Activated T-cell treated with anti-CD3 and anti-CD28 coated beads, Interleukin-2, amount 50 U/mL, for 48 hours (primary cell): ENCODE measurements around the gene KLK15.

Experiments
- DNase-seq, 2 experiments: peaks; one replicate each; pipeline ENCODE4 v3.0.0-alpha.2; 2020

The KLK15 gene, protein sequence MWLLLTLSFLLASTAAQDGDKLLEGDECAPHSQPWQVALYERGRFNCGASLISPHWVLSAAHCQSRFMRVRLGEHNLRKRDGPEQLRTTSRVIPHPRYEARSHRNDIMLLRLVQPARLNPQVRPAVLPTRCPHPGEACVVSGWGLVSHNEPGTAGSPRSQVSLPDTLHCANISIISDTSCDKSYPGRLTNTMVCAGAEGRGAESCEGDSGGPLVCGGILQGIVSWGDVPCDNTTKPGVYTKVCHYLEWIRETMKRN

DNA sequence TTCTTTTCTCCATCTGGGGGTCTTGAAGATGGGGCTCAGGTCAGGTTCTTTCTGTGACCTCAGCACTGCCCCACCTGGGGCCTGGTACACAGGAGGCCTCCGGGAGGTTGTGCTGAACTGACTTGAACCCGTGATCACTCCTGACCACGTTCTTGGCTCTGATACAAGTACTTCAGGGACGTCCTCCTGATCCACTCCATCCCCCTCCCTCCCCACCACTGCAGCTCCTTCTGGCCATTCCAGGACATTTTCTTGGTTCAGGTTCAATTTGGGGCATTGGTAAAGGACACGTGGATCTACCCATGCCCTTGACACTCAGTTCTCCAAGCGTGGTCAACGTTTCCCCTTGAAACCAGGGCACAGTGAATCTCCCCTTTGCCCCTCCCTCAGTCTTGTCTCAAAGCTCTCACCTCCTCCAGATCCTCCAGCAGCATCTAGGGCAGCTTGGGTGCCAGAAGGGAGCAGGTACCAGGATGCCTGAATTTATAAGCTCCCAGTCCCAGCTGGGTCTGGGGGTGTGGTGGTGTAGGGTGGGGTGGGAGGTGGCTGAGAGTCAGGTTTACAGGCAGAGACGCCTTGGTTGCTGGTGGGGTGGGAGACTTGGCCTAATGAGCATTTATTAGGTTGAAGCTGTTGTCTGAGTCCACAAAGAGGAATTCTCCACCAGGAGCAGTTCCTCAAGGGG is at the start of gene KLK15:
KLK15 (minus strand) TSS at position 458 of the 685 bp plus-strand sequence. CDS start 2,082 bp downstream, outside the sequence.
- DNase-seq, result no peak

DNA sequence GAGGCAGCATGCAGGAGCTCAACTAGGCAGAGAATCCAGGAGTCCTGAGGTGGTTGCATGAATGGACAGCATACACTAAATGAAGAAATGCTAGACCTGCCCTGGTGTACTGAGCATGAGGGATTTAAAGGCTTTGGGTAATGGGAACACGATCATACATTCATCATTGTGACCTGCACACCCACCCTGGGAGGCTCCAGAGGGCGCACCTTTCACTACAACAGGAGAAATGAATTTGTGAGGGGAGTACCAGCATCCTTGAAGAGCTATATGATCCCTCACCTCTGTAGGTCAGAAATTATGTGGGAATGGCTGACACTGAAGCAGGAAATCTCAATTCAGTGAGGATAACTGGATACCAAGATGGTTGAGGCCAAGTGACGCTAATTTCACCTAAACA is 48.8 kb upstream of the KLK15 start:
- no peak for DNase-seq

DNA sequence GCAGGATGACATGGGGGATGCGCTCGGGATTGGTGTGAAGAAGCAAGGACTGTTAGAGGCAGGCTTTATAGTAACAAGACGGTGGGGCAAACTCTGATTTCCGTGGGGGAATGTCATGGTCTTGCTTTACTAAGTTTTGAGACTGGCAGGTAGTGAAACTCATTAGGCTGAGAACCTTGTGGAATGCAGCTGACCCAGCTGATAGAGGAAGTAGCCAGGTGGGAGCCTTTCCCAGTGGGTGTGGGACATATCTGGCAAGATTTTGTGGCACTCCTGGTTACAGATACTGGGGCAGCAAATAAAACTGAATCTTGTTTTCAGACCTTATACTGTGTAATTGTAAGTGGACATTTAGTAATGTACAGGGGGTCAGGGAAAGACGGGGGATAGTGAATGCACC is 46.9 kb upstream of the KLK15 start:
- DNase-seq, result no peak

DNA sequence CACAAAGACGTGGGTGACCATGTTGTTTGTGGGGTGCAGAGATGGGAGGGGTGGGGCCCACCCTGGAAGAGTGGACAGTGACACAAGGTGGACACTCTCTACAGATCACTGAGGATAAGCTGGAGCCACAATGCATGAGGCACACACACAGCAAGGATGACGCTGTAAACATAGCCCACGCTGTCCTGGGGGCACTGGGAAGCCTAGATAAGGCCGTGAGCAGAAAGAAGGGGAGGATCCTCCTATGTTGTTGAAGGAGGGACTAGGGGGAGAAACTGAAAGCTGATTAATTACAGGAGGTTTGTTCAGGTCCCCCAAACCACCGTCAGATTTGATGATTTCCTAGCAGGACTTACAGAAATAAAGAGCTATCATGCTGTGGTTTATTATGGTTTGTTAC is 45.5 kb upstream of the KLK15 start:
- DNase-seq, result no peak

DNA sequence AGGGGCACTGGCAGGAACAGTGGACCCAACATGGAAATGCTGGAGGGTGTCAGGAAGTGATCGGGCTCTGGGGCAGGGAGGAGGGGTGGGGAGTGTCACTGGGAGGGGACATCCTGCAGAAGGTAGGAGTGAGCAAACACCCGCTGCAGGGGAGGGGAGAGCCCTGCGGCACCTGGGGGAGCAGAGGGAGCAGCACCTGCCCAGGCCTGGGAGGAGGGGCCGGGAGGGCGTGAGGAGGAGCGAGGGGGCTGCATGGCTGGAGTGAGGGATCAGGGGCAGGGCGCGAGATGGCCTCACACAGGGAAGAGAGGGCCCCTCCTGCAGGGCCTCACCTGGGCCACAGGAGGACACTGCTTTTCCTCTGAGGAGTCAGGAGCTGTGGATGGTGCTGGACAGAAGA is 44.0 kb upstream of the KLK15 start:
- no peak for DNase-seq

DNA sequence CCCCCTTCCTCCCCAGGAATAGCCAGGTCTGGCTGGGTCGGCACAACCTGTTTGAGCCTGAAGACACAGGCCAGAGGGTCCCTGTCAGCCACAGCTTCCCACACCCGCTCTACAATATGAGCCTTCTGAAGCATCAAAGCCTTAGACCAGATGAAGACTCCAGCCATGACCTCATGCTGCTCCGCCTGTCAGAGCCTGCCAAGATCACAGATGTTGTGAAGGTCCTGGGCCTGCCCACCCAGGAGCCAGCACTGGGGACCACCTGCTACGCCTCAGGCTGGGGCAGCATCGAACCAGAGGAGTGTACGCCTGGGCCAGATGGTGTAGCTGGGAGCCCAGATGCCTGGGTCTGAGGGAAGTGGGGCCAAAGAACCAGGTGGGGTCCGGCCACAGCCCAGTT is 43.1 kb upstream of the KLK15 start:
- DNase-seq, result no peak

DNA sequence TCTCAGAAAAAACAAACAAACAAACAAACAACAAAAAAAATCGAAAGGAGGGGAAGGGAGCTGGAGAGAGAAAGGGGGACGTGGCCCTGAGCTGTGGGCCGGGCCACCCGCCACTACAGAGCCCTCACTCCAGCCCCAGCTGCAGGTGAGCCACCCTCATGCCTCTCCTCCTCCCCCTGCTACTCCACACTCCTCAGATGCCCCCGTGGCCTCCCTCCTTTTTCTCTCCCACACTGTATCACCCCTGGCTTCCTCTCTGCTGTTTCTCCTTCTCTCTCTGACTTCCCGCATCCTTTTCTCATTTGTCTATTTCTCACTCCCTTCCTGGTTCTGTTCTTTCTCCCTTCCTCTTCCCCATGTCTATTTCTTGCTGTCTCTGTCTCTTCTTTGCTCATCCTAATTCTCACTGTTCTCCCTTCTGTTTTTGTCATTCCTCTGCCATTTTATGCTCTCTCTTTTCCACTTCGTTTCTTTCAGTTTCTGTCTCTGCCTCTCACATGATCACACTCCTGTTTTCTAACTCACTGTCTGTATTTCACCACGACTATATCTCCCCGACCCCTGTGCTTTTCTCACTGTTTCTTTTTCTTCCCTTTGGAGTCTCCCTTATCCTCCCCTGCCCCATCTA is 42.5 kb upstream of the KLK15 start:
- no peak for DNase-seq

DNA sequence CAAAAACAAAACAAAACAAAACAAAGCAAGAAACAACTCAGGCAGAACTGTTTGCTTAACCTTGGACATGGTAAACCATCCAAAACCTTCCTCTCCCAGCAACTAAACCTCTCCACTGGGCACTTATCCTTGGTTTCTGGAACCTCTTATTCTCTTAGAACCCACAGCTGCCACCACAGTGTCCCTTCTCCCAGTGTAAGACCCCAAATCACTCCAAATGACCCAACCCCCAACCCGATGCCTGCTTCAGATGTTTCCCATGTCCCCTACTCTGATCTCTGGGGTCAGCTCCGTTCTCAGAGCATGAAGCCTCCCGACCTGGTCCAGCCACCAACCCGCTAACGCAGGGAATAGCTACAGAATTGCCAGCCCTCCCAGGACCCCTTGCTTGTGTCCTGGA is 40.8 kb upstream of the KLK15 start:
- DNase-seq, result no peak

DNA sequence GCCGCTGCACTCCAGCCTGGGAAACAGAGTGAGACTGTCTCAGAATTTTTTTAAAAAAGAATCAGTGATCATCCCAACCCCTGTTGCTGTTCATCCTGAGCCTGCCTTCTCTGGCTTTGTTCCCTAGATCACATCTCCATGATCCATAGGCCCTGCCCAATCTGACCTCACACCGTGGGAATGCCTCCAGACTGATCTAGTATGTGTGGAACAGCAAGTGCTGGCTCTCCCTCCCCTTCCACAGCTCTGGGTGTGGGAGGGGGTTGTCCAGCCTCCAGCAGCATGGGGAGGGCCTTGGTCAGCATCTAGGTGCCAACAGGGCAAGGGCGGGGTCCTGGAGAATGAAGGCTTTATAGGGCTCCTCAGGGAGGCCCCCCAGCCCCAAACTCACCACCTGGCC is 39.7 kb upstream of the KLK15 start, which contains the start of gene KLK2:
KLK2 (plus strand) TSS at position 384 of the 400 bp plus-strand sequence. CDS start 35 bp downstream, outside the sequence.
- no peak for DNase-seq

DNA sequence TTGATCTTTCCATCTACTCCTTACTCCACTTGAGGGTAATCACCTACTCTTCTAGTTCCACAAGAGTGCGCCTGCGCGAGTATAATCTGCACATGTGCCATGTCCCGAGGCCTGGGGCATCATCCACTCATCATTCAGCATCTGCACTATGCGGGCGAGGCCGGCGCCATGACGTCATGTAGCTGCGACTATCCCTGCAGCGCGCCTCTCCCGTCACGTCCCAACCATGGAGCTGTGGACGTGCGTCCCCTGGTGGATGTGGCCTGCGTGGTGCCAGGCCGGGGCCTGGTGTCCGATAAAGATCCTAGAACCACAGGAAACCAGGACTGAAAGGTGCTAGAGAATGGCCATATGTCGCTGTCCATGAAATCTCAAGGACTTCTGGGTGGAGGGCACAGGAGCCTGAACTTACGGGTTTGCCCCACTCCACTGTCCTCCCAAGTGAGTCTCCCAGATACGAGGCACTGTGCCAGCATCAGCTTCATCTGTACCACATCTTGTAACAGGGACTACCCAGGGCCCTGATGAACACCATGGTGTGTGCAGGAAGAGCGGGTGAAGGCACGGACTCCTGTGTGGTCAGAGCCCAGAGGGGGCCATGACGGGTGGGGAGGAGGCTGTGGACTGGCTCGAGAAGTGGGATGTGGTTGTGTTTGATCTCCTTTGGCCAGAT is 37.2 kb upstream of the KLK15 start:
- peak; percentile 49 to 60 for DNase-seq

DNA sequence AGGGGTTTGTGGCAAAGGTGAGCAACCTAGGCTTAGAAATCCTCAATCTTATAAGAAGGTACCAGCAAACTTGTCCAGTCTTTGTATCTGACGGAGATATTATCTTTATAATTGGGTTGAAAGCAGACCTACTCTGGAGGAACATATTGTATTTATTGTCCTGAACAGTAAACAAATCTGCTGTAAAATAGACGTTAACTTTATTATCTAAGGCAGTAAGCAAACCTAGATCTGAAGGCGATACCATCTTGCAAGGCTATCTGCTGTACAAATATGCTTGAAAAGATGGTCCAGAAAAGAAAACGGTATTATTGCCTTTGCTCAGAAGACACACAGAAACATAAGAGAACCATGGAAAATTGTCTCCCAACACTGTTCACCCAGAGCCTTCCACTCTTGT is 36.1 kb upstream of the KLK15 start:
- DNase-seq, result no peak

DNA sequence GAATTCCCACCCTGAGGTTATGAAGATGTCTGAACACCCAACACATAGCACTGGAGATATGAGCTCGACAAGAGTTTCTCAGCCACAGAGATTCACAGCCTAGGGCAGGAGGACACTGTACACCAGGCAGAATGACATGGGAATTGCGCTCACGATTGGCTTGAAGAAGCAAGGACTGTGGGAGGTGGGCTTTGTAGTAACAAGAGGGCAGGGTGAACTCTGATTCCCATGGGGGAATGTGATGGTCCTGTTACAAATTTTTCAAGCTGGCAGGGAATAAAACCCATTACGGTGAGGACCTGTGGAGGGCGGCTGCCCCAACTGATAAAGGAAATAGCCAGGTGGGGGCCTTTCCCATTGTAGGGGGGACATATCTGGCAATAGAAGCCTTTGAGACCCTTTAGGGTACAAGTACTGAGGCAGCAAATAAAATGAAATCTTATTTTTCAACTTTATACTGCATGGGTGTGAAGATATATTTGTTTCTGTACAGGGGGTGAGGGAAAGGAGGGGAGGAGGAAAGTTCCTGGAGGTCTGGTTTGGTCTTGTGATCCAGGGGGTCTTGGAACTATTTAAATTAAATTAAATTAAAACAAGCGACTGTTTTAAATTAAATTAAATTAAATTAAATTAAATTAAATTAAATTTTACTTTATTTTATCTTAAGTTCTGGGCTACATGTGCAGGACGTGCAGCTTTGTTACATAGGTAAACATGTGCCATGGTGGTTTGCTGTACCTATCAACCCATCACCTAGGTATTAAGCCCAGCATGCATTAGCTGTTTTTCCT is 28.3 kb upstream of the KLK15 start:
- DNase-seq, result no peak

DNA sequence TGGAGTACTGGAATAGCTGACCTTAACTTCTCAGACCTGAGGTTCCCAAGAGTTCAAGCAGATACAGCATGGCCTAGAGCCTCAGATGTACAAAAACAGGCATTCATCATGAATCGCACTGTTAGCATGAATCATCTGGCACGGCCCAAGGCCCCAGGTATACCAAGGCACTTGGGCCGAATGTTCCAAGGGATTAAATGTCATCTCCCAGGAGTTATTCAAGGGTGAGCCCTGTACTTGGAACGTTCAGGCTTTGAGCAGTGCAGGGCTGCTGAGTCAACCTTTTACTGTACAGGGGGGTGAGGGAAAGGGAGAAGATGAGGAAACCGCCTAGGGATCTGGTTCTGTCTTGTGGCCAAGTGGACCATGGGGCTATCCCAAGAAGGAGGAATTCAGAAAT is 27.6 kb upstream of the KLK15 start:
- DNase-seq, result no peak

DNA sequence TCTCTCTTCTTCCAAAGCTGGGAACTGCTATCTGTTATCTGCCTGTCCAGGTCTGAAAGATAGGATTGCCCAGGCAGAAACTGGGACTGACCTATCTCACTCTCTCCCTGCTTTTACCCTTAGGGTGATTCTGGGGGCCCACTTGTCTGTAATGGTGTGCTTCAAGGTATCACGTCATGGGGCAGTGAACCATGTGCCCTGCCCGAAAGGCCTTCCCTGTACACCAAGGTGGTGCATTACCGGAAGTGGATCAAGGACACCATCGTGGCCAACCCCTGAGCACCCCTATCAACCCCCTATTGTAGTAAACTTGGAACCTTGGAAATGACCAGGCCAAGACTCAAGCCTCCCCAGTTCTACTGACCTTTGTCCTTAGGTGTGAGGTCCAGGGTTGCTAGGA is 26.5 kb upstream of the KLK15 start:
- no peak for DNase-seq

DNA sequence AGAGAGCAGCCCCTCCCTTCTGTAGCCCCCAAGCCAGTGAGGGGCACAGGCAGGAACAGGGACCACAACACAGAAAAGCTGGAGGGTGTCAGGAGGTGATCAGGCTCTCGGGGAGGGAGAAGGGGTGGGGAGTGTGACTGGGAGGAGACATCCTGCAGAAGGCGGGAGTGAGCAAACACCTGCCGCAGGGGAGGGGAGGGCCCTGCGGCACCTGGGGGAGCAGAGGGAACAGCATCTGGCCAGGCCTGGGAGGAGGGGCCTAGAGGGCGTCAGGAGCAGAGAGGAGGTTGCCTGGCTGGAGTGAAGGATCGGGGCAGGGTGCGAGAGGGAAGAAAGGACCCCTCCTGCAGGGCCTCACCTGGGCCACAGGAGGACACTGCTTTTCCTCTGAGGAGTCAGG is 25.5 kb upstream of the KLK15 start:
- DNase-seq, result no peak

DNA sequence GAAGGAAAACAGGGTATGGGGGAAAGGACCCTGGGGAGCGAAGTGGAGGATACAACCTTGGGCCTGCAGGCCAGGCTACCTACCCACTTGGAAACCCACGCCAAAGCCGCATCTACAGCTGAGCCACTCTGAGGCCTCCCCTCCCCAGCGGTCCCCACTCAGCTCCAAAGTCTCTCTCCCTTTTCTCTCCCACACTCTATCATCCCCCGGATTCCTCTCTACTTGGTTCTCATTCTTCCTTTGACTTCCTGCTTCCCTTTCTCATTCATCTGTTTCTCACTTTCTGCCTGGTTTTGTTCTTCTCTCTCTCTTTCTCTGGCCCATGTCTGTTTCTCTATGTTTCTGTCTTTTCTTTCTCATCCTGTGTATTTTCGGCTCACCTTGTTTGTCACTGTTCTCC is 24.0 kb upstream of the KLK15 start:
- DNase-seq, result no peak

DNA sequence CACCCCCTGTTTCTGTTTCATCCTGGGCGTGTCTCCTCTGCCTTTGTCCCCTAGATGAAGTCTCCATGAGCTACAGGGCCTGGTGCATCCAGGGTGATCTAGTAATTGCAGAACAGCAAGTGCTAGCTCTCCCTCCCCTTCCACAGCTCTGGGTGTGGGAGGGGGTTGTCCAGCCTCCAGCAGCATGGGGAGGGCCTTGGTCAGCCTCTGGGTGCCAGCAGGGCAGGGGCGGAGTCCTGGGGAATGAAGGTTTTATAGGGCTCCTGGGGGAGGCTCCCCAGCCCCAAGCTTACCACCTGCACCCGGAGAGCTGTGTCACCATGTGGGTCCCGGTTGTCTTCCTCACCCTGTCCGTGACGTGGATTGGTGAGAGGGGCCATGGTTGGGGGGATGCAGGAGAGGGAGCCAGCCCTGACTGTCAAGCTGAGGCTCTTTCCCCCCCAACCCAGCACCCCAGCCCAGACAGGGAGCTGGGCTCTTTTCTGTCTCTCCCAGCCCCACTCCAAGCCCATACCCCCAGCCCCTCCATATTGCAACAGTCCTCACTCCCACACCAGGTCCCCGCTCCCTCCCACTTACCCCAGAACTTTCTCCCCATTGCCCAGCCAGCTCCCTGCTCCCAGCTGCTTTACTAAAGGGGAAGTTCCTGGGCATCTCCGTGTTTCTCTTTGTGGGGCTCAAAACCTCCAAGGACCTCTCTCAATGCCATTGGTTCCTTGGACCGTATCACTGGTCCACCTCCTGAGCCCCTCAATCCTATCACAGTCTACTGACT is 21.4 kb upstream of the KLK15 start, which contains the start of gene KLK3:
KLK3 (plus strand) TSS at position 280 of the 775 bp plus-strand sequence; CDS start at position 321, 41 bp downstream.
- no peak for DNase-seq

DNA sequence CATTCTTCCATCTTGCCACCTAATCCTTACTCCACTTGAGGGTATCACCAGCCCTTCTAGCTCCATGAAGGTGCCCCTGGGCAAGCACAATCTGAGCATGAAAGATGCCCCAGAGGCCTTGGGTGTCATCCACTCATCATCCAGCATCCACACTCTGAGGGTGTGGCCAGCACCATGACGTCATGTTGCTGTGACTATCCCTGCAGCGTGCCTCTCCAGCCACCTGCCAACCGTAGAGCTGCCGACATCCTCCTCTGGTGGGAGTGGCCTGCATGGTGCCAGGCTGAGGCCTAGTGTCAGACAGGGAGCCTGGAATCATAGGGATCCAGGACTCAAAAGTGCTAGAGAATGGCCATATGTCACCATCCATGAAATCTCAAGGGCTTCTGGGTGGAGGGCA is 18.2 kb upstream of the KLK15 start:
- DNase-seq, result no peak

DNA sequence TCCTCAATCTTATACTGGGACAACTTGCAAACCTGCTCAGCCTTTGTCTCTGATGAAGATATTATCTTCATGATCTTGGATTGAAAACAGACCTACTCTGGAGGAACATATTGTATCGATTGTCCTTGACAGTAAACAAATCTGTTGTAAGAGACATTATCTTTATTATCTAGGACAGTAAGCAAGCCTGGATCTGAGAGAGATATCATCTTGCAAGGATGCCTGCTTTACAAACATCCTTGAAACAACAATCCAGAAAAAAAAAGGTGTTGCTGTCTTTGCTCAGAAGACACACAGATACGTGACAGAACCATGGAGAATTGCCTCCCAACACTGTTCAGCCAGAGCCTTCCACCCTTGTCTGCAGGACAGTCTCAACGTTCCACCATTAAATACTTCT is 17.4 kb upstream of the KLK15 start:
- DNase-seq, result no peak

DNA sequence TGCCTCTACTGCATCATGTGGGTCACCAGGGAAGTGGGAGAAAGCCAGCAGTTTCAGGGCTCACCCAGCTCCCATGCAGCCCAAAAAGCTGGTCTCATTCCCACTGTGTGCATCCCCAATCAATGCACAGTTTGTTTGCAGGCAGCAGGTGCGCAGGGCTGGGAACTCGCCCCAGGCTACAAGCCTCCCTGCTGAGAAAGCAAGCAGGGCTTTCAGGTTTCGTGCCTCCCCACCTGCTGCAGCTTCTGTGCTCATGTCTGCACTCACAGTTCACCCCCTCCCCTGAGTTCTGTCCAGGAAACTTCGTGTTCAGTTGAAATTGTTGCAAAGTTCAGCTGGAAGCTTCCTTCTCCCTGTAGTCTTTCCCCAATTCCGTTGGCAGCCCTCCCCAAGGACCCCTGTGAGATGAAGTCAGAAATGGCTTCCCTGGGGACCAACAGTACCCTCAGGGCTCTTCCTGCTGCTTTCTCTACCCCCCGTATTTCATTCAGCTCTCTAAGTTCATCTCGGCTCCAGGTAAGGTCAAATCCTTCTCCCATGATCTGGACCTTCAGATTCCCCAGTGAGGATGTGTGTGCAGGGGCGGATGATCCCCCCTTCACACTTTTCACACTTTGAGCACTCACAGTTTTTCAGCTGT is 11.0 kb upstream of the KLK15 start:
- DNase-seq, result no peak

DNA sequence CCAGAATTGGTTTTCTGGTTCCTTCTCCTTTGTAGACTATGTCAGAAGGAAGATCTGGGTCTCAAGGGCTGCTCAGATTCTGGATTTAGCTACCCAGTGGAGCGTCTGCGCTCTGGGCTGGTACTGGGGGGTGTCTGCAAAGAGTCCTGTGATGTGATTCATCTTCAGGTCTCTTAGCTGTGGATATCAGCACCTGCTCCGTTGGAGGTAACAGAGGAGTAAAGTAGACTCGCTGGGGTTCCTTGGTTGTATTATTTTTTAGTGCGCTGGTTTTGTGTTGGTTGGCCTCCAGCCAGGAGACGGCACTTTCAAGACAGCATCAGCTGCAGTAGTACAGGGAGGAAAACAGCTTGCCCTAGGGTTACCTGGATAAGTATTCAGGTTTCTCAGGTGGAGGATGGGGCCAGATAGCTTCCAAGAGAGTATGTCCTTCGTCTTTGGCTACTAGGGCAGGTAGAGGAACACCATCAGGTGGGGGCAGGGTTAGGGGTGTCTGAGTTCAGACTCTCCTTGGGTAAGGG is 10.4 kb upstream of the KLK15 start:
- no peak for DNase-seq
